H1 (cell line): ENCODE results near the gene SLC2A10. TPM values are rescaled to one million over a fixed set of nuclear protein-coding genes. Genes with fewer than 3 reads are reported as not detected.

ENCODE experiments used
- CTCF ChIA-PET: fragments of 300-600 bp; sonication (Branson Sonifier 250); formaldehyde crosslinking; loops from one replicate; lab custom pipeline; 2021; ENCODE audit not compliant: partially characterized antibody; lab: Charles Lee
- POLR2A ChIA-PET: fragments of 300-600 bp; sonication (Branson Sonifier 250); formaldehyde crosslinking; loops from one replicate; lab custom pipeline; 2021; ENCODE audit warnings: inconsistent platforms; ENCODE audit not compliant: partially characterized antibody; lab: Charles Lee
- DNase-seq, 2 experiments: peaks; one replicate each; pipeline versions ENCODE4 v3.0.0 to v3.0.0-alpha.2; 2010 to 2022; ENCODE audit warnings: low spot score in 2 of 2, low read depth in 1 of 2, mixed read lengths in 1 of 2
- FAIRE-seq: peaks from 2 replicates; lab custom pipeline; 2011; peaks lifted over from hg19 to GRCh38; lab: Jason Lieb, UNC
- H2AFZ ChIP-seq: 2 replicates; pipeline ENCODE4 v1.8.1; 2012; ENCODE audit warnings: low read length, inconsistent platforms
- H2AK5ac ChIP-seq: 2 replicates; pipeline ENCODE4 v1.6.1; 2013; ENCODE audit warnings: low read depth, low read length
- H2BK120ac ChIP-seq: replicated peaks from 2 replicates; pipeline ENCODE3; 2013; ENCODE audit warnings: low read depth, low read length, inconsistent platforms
- H2BK12ac ChIP-seq: 2 replicates; pipeline ENCODE4 v1.6.1; 2013; ENCODE audit warnings: low read depth, low read length
- H2BK15ac ChIP-seq: 2 replicates; pipeline ENCODE4 v1.6.1; 2013; ENCODE audit warnings: low read length
- H2BK20ac ChIP-seq: 2 replicates; pipeline ENCODE4 v1.6.1; 2013; ENCODE audit warnings: low read length
- H2BK5ac ChIP-seq: 2 replicates; pipeline ENCODE4 v1.6.1; 2013; ENCODE audit warnings: low read depth, low read length
- H3K14ac ChIP-seq: 2 replicates; pipeline ENCODE4 v1.6.1; 2013; ENCODE audit warnings: inconsistent platforms; ENCODE audit not compliant: insufficient read length
- H3K18ac ChIP-seq: 2 replicates; pipeline ENCODE4 v1.6.1; 2013; ENCODE audit warnings: low read length; ENCODE audit errors: extremely low read depth
- H3K23ac ChIP-seq: 2 replicates; pipeline ENCODE4 v1.6.1; 2013; ENCODE audit warnings: inconsistent platforms; ENCODE audit not compliant: insufficient read length
- H3K23me2 ChIP-seq: 2 replicates; pipeline ENCODE4 v1.6.1; 2013; ENCODE audit warnings: low read depth, low read length
- H3K27ac ChIP-seq: 2 replicates; pipeline ENCODE4 v1.6.1; 2011; ENCODE audit warnings: low read depth, low read length, inconsistent platforms
- H3K27me3 ChIP-seq, 4 experiments: replicated peaks in 1 of 4; 1 replicate in 1 of 4; 2 replicates in 3 of 4; pipeline versions ENCODE4 v1.6.1 to v1.8.1; 2011 to 2013; ENCODE audit warnings: low read length in 3 of 4, mild to moderate bottlenecking in 3 of 4, inconsistent platforms in 2 of 4, mixed read lengths in 2 of 4, moderate library complexity in 1 of 4; ENCODE audit not compliant: control insufficient read depth in 3 of 4, insufficient read depth in 3 of 4; ENCODE audit errors: extremely low read depth in 1 of 4
- H3K36me3 ChIP-seq, 4 experiments: 2 replicates each; pipeline versions ENCODE4 v1.6.1 to v1.8.1; 2011 to 2013; ENCODE audit warnings: mild to moderate bottlenecking in 4 of 4, low read length in 3 of 4, moderate library complexity in 2 of 4, control low read depth in 1 of 4, inconsistent platforms in 1 of 4; ENCODE audit not compliant: insufficient read depth in 4 of 4, control insufficient read depth in 2 of 4
- H3K4ac ChIP-seq: replicated peaks from 2 replicates; pipeline ENCODE3; 2013; ENCODE audit warnings: low read length, low read depth, mixed read lengths, inconsistent platforms; ENCODE audit not compliant: insufficient read length
- H3K4me1 ChIP-seq, 4 experiments: replicated peaks in 1 of 4; 1 replicate in 1 of 4; 2 replicates in 3 of 4; pipeline versions ENCODE4 v1.6.1 to v1.8.1; 2011 to 2013; ENCODE audit warnings: low read length in 3 of 4, inconsistent platforms in 2 of 4, mixed read lengths in 1 of 4; ENCODE audit not compliant: insufficient read depth in 4 of 4, control insufficient read depth in 3 of 4
- H3K4me2 ChIP-seq, 2 experiments: 2 replicates each; pipeline versions ENCODE4 v1.6.1 to v1.8.1; 2011 to 2013; ENCODE audit warnings: low read depth in 2 of 2, low read length in 2 of 2, control low read depth in 1 of 2, inconsistent platforms in 1 of 2, mild to moderate bottlenecking in 1 of 2; ENCODE audit not compliant: insufficient read depth in 1 of 2
- H3K4me3 ChIP-seq, 4 experiments: fragments of 200-600, 300-600 bp in 1 of 4; sonication (generic), shearing (Covaris generic), sonication (Bioruptor Twin) in 1 of 4; 2 replicates each; pipeline versions ENCODE4 v1.5.1 to v1.8.1; 2011 to 2016; ENCODE audit warnings: low read length in 4 of 4, low read depth in 3 of 4, control low read depth in 2 of 4, inconsistent platforms in 2 of 4, mild to moderate bottlenecking in 2 of 4, mixed read lengths in 1 of 4, moderate library complexity in 1 of 4; ENCODE audit not compliant: insufficient read depth in 2 of 4; ENCODE audit errors: extremely low read depth in 1 of 4
- H3K56ac ChIP-seq: replicated peaks from 2 replicates; pipeline ENCODE3; 2013; ENCODE audit warnings: low read depth, mild to moderate bottlenecking, mixed read lengths, low read length, inconsistent platforms; ENCODE audit not compliant: insufficient read length
- H3K79me1 ChIP-seq: 2 replicates; pipeline ENCODE4 v1.6.1; 2013; ENCODE audit warnings: low read depth, low read length, control low read depth
- H3K79me2 ChIP-seq, 2 experiments: 2 replicates each; pipeline versions ENCODE4 v1.6.1 to v1.8.1; 2012 to 2013; ENCODE audit warnings: low read length in 2 of 2, mild to moderate bottlenecking in 2 of 2, inconsistent platforms in 1 of 2; ENCODE audit not compliant: insufficient read depth in 2 of 2, control insufficient read depth in 1 of 2
- H3K9ac ChIP-seq, 4 experiments: replicated peaks in 1 of 4; 1 replicate in 1 of 4; 2 replicates in 3 of 4; pipeline versions ENCODE4 v1.6.1 to v1.8.1; 2011 to 2013; ENCODE audit warnings: low read depth in 3 of 4, low read length in 3 of 4, control low read depth in 2 of 4, mild to moderate bottlenecking in 2 of 4, moderate library complexity in 2 of 4, inconsistent platforms in 1 of 4; ENCODE audit errors: extremely low read depth in 1 of 4
- H3K9me3 ChIP-seq, 2 experiments: 2 replicates each; pipeline versions ENCODE4 v1.6.1 to v1.8.1; 2012 to 2013; ENCODE audit warnings: mild to moderate bottlenecking in 2 of 2, moderate library complexity in 2 of 2, control low read depth in 1 of 2, inconsistent platforms in 1 of 2, low read depth in 1 of 2, low read length in 1 of 2, mixed read lengths in 1 of 2; ENCODE audit not compliant: insufficient read depth in 2 of 2
- H4K20me1 ChIP-seq, 2 experiments: replicated peaks in 1 of 2; 2 replicates each; pipeline versions ENCODE3 to v1.8.1; 2011 to 2013; ENCODE audit warnings: inconsistent platforms in 2 of 2, low read length in 2 of 2, mild to moderate bottlenecking in 1 of 2; ENCODE audit not compliant: insufficient read depth in 2 of 2, control insufficient read depth in 1 of 2
- H4K5ac ChIP-seq: 2 replicates; pipeline ENCODE4 v1.6.1; 2013; ENCODE audit warnings: low read length, low read depth, mixed read lengths, inconsistent platforms; ENCODE audit not compliant: insufficient read length
- H4K8ac ChIP-seq: 2 replicates; pipeline ENCODE4 v1.8.0; 2013; ENCODE audit warnings: mild to moderate bottlenecking, moderate library complexity, low read length, inconsistent platforms; ENCODE audit not compliant: insufficient read depth; ENCODE audit errors: extremely low read depth
- H4K91ac ChIP-seq: replicated peaks from 2 replicates; pipeline ENCODE3; 2013; ENCODE audit warnings: low read length, mixed read lengths, inconsistent platforms; ENCODE audit not compliant: insufficient read length
- HDAC2 ChIP-seq, 2 experiments: fragments of 300-600 bp in 1 of 2; sonication (generic) in 1 of 2; IDR thresholded peaks; 2 replicates each; pipeline ENCODE4 v1.6.1; 2011 to 2012; ENCODE audit warnings: low read depth in 2 of 2, low read length in 2 of 2, mild to moderate bottlenecking in 2 of 2, moderate library complexity in 2 of 2, borderline replicate concordance in 1 of 2, inconsistent platforms in 1 of 2
- WGBS, 2 experiments: shearing (Covaris generic) in 1 of 2; methylation state at CpG; one replicate each; pipeline versions ENCODE4 v1.1.6 to v1.1.7; 2013 to 2015; ENCODE audit warnings: low lambda C conversion rate in 2 of 2, mixed read lengths in 2 of 2, inconsistent platforms in 1 of 2, low coverage in 1 of 2, missing lambda C conversion rate in 1 of 2; ENCODE audit not compliant: insufficient replicate concordance in 2 of 2, insufficient coverage in 1 of 2, insufficient read length in 1 of 2; ENCODE audit errors: extremely low coverage in 1 of 2, missing lambda C conversion rate in 1 of 2; 5-methylcytosine and 5-hydroxymethylcytosine counted together
- polyA plus RNA-seq, 7 experiments: library from polyadenylated mRNA; depleted of rRNA in 3 of 7; stranded (reverse) in 5 of 7; unstranded in 2 of 7; fragments of >200 nt in 5 of 7; fragments of 200-250 nt in 2 of 7; gene quantifications; 1 replicate in 5 of 7; 2 replicates in 1 of 7; 4 replicates in 1 of 7; pipeline versions ENCODE4 v1.2.1 to v1.2.3, GENCODE V29; 2011 to 2013; ENCODE audit warnings: missing spikeins in 2 of 7, mixed read lengths in 2 of 7
- total RNA-seq: library from RNA; stranded (reverse); fragmentation: NEBNext Ultra II Directional; extraction: Animal tissue kit (Norgen Biotek cat#: 25700); gene quantifications from 2 replicates; pipeline ENCODE4 v1.2.1, GENCODE V29; 2021

The SLC2A10 gene
- total and polyA plus RNA-seq, 2 of the 8 experiments (the other 6 are each of a cell fraction or from before 2014, with no cell fraction given): 9.0 to 9.7 TPM

DNA sequence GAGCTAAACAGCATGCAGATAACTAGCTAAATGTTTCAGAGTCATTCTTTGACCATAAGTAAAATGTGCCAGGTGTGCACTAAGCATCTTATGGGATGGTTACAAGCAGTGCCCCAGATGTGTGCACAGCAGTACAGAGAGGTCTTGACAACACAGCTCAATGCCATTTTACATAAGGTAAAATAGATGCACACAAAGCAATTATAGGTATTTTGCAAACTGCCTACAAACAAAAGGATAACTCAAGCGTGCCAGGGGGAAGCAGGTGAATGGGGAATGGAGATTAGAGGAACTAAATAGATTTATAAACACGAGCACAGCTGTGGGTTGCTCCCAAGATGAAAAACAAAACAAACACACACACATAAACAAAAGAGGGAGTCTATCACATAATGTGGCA is 64.8 kb downstream of the SLC2A10 start:
- Histone ChIP-seq H3K18ac (no peak overlapping the region), H3K27me3 (no peaks in the 10 kb centered on the region; a peak in 1 of 7 replicates), H4K8ac (no peak overlapping the region), H3K56ac (no peak overlapping the region), H2BK20ac (no peak overlapping the region), H3K23ac (no peak overlapping the region), H2BK12ac (no peak overlapping the region), H3K27ac (no peak overlapping the region), H2BK15ac (no peak overlapping the region), H3K9me3 (no peaks in the 10 kb centered on the region), H3K23me2 (no peaks in the 10 kb centered on the region), H3K4me1 (no peaks in the 10 kb centered on the region; a peak in 1 of 7 replicates), H3K4me2 (no peak overlapping the region), H2AFZ (no peak overlapping the region), H4K91ac (no peak overlapping the region), H2BK120ac (no peak overlapping the region), H4K5ac (no peak overlapping the region), H4K20me1 (no peaks in the 10 kb centered on the region), H3K79me2 (no peaks in the 10 kb centered on the region), H3K4me3 (no peak overlapping the region), H2AK5ac (no peak overlapping the region), H3K9ac (no peak overlapping the region), H3K36me3 (no peaks in the 10 kb centered on the region), H3K79me1 (no peaks in the 10 kb centered on the region), H3K4ac (no peak overlapping the region), H3K14ac (no peak overlapping the region), H2BK5ac (no peak overlapping the region)
- POLR2A ChIA-PET: interaction anchor here (0.7 kb wide), 1 partner anchor 103 kb away, joined by 4 read pairs; no protein-coding TSS in a partner anchor
- DNase-seq: no peak
- no peak for FAIRE-seq
- CTCF ChIA-PET: interaction anchor here (0.6 to 3.8 kb wide), 8 partner anchors 11 to 1275 kb away, joined by 3 to 21 read pairs (median 4); no protein-coding TSS in a partner anchor
- 78% methylated on average over 2 of the region's 2 CpGs; no CpG with 5 or more reads in 1 of the 2 experiments for WGBS, 2 experiments
- no peak for TF ChIP-seq HDAC2 (IDR thresholded peaks at IDR 0.05; ENCODE audit: borderline replicate concordance in 1 of 2, low read depth in 2 of 2, low read length in 2 of 2)
